Endothelial cell of umbilical vein (primary cell): ENCODE data around the gene CSTF2. TPM values are rescaled to one million over a fixed set of nuclear protein-coding genes. Genes with fewer than 3 reads are reported as not detected.

Source experiments
- BruUV-seq: library from RNA; stranded (reverse); fragments of 400-500 nt; replicated peaks from 2 replicates; lab custom pipeline; 2021; lab: Mats Ljungman, UMichigan
- CTCF ChIA-PET: fragments of 300-600, 350-600 bp; sonication (Branson Sonifier 250); formaldehyde crosslinking; loops from one replicate; lab custom pipeline; 2021; ENCODE audit warnings: antibody characterized with exemption, inconsistent platforms; lab: Charles Lee
- POLR2A ChIA-PET: fragments of 300-600, 350-600 bp; sonication (Branson Sonifier 250); formaldehyde crosslinking; loops from one replicate; lab custom pipeline; 2021; ENCODE audit warnings: antibody characterized with exemption, inconsistent platforms; lab: Charles Lee
- DNase-seq: peaks from one replicate; pipeline ENCODE4 v3.0.0-alpha.2; 2011; ENCODE audit warnings: low read depth, low spot score
- FAIRE-seq: peaks from 2 replicates; lab custom pipeline; 2011; peaks lifted over from hg19 to GRCh38; lab: Jason Lieb, UNC
- H2AFZ ChIP-seq: 2 replicates; pipeline ENCODE4 v1.6.0; 2012; ENCODE audit warnings: low read depth, low read length, control low read depth, inconsistent platforms
- H3K27ac ChIP-seq: 2 replicates; pipeline ENCODE4 v1.5.1; 2011; ENCODE audit warnings: low read depth, mild to moderate bottlenecking, control low read depth, low read length, moderate library complexity; ENCODE audit not compliant: insufficient read depth
- H3K27me3 ChIP-seq, 2 experiments: 2 replicates each; pipeline versions ENCODE4 v1.6.0 to v1.6.1; 2011; ENCODE audit warnings: low read length in 2 of 2, mixed read lengths in 1 of 2; ENCODE audit not compliant: control insufficient read depth in 2 of 2, insufficient read depth in 2 of 2
- H3K36me3 ChIP-seq, 2 experiments: 2 replicates in 1 of 2; 3 replicates in 1 of 2; pipeline ENCODE4 v1.5.1; 2011; ENCODE audit warnings: low read length in 2 of 2, mild to moderate bottlenecking in 1 of 2, moderate library complexity in 1 of 2; ENCODE audit not compliant: control insufficient read depth in 2 of 2, insufficient read depth in 2 of 2; ENCODE audit errors: extremely low read depth in 1 of 2
- H3K4me1 ChIP-seq: 3 replicates; pipeline ENCODE4 v1.5.1; 2011; ENCODE audit warnings: mild to moderate bottlenecking, low read length; ENCODE audit not compliant: control insufficient read depth, insufficient read depth; ENCODE audit errors: extremely low read depth
- H3K4me2 ChIP-seq: 2 replicates; pipeline ENCODE4 v1.6.1; 2011; ENCODE audit warnings: low read length, control low read depth, mixed read lengths; ENCODE audit not compliant: insufficient read depth
- H3K4me3 ChIP-seq, 3 experiments: fragments of 200-600 bp in 1 of 3; sonication (generic), shearing (Covaris generic) in 1 of 3; replicated peaks in 1 of 3; 2 replicates each; pipeline ENCODE4 v1.5.1; 2011 to 2016; ENCODE audit warnings: control low read depth in 3 of 3, low read length in 3 of 3, mild to moderate bottlenecking in 2 of 3, inconsistent platforms in 1 of 3, low read depth in 1 of 3, moderate library complexity in 1 of 3; ENCODE audit not compliant: insufficient read depth in 1 of 3
- H3K79me2 ChIP-seq: 2 replicates; pipeline ENCODE4 v1.6.0; 2012; ENCODE audit warnings: low read length, inconsistent platforms; ENCODE audit not compliant: control insufficient read depth, insufficient read depth
- H3K9ac ChIP-seq: replicated peaks from 2 replicates; pipeline ENCODE3; 2011; ENCODE audit warnings: low read length, control low read depth; ENCODE audit not compliant: insufficient read depth; ENCODE audit errors: extremely low read depth
- H3K9me1 ChIP-seq: replicated peaks from 3 replicates; pipeline ENCODE4 v1.6.0; 2011; ENCODE audit warnings: mild to moderate bottlenecking, low read length; ENCODE audit not compliant: control insufficient read depth, insufficient read depth; ENCODE audit errors: extremely low read depth
- H3K9me3 ChIP-seq: replicated peaks from 2 replicates; pipeline ENCODE4 v1.5.1; 2012; ENCODE audit warnings: low read length, inconsistent platforms; ENCODE audit not compliant: control insufficient read depth, insufficient read depth
- H4K20me1 ChIP-seq: replicated peaks from 2 replicates; pipeline ENCODE3; 2011; ENCODE audit warnings: mild to moderate bottlenecking, low read length; ENCODE audit not compliant: control insufficient read depth, insufficient read depth; ENCODE audit errors: extremely low read depth
- EZH2 ChIP-seq: IDR thresholded peaks from 2 replicates; pipeline ENCODE4 v1.6.1; 2012; ENCODE audit warnings: borderline replicate concordance, low read depth, mild to moderate bottlenecking, moderate library complexity, low read length, inconsistent platforms; ENCODE audit not compliant: severe bottlenecking
- FOS ChIP-seq: IDR thresholded peaks from 2 replicates; pipeline ENCODE4 v1.6.1; 2011; ENCODE audit warnings: mild to moderate bottlenecking, low read length, moderate library complexity, borderline replicate concordance; ENCODE audit not compliant: insufficient read depth
- GATA2 ChIP-seq: IDR thresholded peaks from 2 replicates; pipeline ENCODE4 v1.7.0; 2011; ENCODE audit warnings: low read depth, mild to moderate bottlenecking, moderate library complexity, mixed read lengths, low read length; ENCODE audit not compliant: insufficient read length, insufficient read depth
- JUN ChIP-seq: IDR thresholded peaks from 2 replicates; pipeline ENCODE4 v1.6.1; 2011; ENCODE audit warnings: borderline replicate concordance, low read depth; ENCODE audit not compliant: insufficient read length, insufficient read depth
- MYC ChIP-seq: IDR thresholded peaks from one replicate; pipeline ENCODE4 v1.6.1; 2011; ENCODE audit warnings: mild to moderate bottlenecking, low read depth, low read length
- POLR2A ChIP-seq: IDR thresholded peaks from 2 replicates; pipeline ENCODE4 v1.6.1; 2012; ENCODE audit warnings: low read depth, mild to moderate bottlenecking, control low read depth, low read length
- POLR2AphosphoS5 ChIP-seq: IDR thresholded peaks from 2 replicates; pipeline ENCODE4 v1.6.1; 2012; ENCODE audit warnings: low read depth, mild to moderate bottlenecking, control low read depth, low read length, moderate library complexity; ENCODE audit not compliant: insufficient read depth
- dilution Hi-C: fragments of 300-500 bp; cut with MboI; formaldehyde crosslinking; loops from one replicate; pipeline ENCODE4 v1.15.0; 2019; ENCODE audit warnings: low sequenced_read_pairs; ENCODE audit not compliant: extremely low pct_ligation_motif_present
- intact Hi-C: fragments of 100-400 bp; cut with micrococcal nuclease; formaldehyde crosslinking; loops from one replicate; pipeline ENCODE4 v1.10.0; 2022
- polyA plus RNA-seq, 4 experiments: library from polyadenylated mRNA; depleted of rRNA in 3 of 4; stranded (reverse) in 3 of 4; unstranded in 1 of 4; fragments of >200 nt; gene quantifications; 2 replicates each; pipeline versions ENCODE4 v1.2.1 to v1.2.3, GENCODE V29; 2011 to 2012; ENCODE audit warnings: missing spikeins in 1 of 4
- total RNA-seq: library from RNA; stranded (reverse); gene quantifications from 2 replicates; pipeline ENCODE4 v1.2.3, GENCODE V29; 2021
- TF ChIP-seq, protein P1 (sequence below), 2 donors: IDR thresholded peaks; 1 replicate in 1 of 2; 2 replicates in 1 of 2; pipeline ENCODE4 v1.5.1; 2011; ENCODE audit warnings: low read length in 2 of 2, mild to moderate bottlenecking in 2 of 2, moderate library complexity in 2 of 2, control low read depth in 1 of 2, inconsistent platforms in 1 of 2, low read depth in 1 of 2; ENCODE audit not compliant: insufficient read depth in 1 of 2; ENCODE audit errors: extremely low read depth in 1 of 2
- TF ChIP-seq, protein P2 (sequence below): IDR thresholded peaks from 2 replicates; pipeline ENCODE4 v1.6.1; 2011; ENCODE audit not compliant: insufficient read depth, insufficient read length

Gene CSTF2
- total and polyA plus RNA-seq, 2 donors (not counting 3 experiments of a cell fraction or from before 2014, with no cell fraction given), result 18.5 to 25.2 TPM

- no TSS peak for BruUV-seq
- DNase-seq, result no peak
- intact Hi-C loops (no loop called here), dilution Hi-C loops (no loop called here)
- H3K36me3 ChIP-seq, result no peaks in the 10 kb centered on the region
- no peaks in the 10 kb centered on the region for H3K27me3 ChIP-seq
- H3K9ac ChIP-seq, result no peak overlapping the region
- CTCF ChIA-PET, result no interaction called here
- no peaks in the 10 kb centered on the region for H3K9me1 ChIP-seq
- no peak overlapping the region for H3K27ac ChIP-seq
- POLR2A ChIA-PET, result no interaction called here
- H2AFZ ChIP-seq, result no peak overlapping the region
- no peaks in the 10 kb centered on the region for H3K4me1 ChIP-seq
- H3K79me2 ChIP-seq, result no peaks in the 10 kb centered on the region
- TF ChIP-seq POLR2AphosphoS5 (no peak), POLR2A (no peak), FOS (no peak), EZH2 (no peak), GATA2 (no peak), JUN (no peak), MYC (no peak)
- TF ChIP-seq, protein P1, sequence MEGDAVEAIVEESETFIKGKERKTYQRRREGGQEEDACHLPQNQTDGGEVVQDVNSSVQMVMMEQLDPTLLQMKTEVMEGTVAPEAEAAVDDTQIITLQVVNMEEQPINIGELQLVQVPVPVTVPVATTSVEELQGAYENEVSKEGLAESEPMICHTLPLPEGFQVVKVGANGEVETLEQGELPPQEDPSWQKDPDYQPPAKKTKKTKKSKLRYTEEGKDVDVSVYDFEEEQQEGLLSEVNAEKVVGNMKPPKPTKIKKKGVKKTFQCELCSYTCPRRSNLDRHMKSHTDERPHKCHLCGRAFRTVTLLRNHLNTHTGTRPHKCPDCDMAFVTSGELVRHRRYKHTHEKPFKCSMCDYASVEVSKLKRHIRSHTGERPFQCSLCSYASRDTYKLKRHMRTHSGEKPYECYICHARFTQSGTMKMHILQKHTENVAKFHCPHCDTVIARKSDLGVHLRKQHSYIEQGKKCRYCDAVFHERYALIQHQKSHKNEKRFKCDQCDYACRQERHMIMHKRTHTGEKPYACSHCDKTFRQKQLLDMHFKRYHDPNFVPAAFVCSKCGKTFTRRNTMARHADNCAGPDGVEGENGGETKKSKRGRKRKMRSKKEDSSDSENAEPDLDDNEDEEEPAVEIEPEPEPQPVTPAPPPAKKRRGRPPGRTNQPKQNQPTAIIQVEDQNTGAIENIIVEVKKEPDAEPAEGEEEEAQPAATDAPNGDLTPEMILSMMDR (IDR thresholded peaks at IDR 0.05; ENCODE audit: extremely low read depth in 1 of 2, insufficient read depth in 1 of 2, low read depth in 1 of 2, low read length in 2 of 2), result no peak
- TF ChIP-seq, protein P2, sequence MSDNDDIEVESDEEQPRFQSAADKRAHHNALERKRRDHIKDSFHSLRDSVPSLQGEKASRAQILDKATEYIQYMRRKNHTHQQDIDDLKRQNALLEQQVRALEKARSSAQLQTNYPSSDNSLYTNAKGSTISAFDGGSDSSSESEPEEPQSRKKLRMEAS, result no peak
- no peak overlapping the region for H3K4me2 ChIP-seq
- H4K20me1 ChIP-seq, result no peaks in the 10 kb centered on the region
- H3K9me3 ChIP-seq, result no peaks in the 10 kb centered on the region
- no peak overlapping the region for H3K4me3 ChIP-seq
- FAIRE-seq, result no peak
Measured at GRCh38 chrX:100797359-100797758, 22.8 kb upstream of the CSTF2 start.
